Skeletal muscle satellite cell (primary cell): Measurements from ENCODE around the gene RPL18.

Experiments
- H3K27me3 ChIP-seq: 2 replicates; pipeline ENCODE4 v1.7.0; 2013; ENCODE audit warnings: low read length; ENCODE audit not compliant: control insufficient read depth, insufficient read depth
- H3K36me3 ChIP-seq: 2 replicates; pipeline ENCODE4 v1.7.0; 2013; ENCODE audit warnings: mild to moderate bottlenecking, control low read depth, low read length; ENCODE audit not compliant: insufficient read depth
- H3K4me1 ChIP-seq: 2 replicates; pipeline ENCODE4 v1.7.0; 2013; ENCODE audit warnings: low read length; ENCODE audit not compliant: control insufficient read depth, insufficient read depth
- H3K4me2 ChIP-seq: 2 replicates; pipeline ENCODE4 v1.7.0; 2013; ENCODE audit warnings: mild to moderate bottlenecking, low read length
- H3K4me3 ChIP-seq: 2 replicates; pipeline ENCODE4 v1.7.0; 2013; ENCODE audit warnings: low read length
- H3K9ac ChIP-seq: 2 replicates; pipeline ENCODE4 v1.7.0; 2013; ENCODE audit warnings: mild to moderate bottlenecking, low read depth, low read length, moderate library complexity
- H3K9me3 ChIP-seq: replicated peaks from 2 replicates; pipeline ENCODE4 v1.7.0; 2013; ENCODE audit warnings: mild to moderate bottlenecking, control low read depth, low read length

The RPL18 gene

GRCh38 chr19:48656840-48657474, 38.0 kb upstream of the RPL18 start:
- Histone ChIP-seq H3K4me3 (no peak overlapping the region), H3K9me3 (no peaks in the 10 kb centered on the region), H3K4me2 (peak overlapping the region; percentile 15), H3K27me3 (no peaks in the 10 kb centered on the region), H3K9ac (no peak overlapping the region), H3K4me1 (peaks cover 17% of the 10 kb centered on the region), H3K36me3 (no peaks in the 10 kb centered on the region)

DNA sequence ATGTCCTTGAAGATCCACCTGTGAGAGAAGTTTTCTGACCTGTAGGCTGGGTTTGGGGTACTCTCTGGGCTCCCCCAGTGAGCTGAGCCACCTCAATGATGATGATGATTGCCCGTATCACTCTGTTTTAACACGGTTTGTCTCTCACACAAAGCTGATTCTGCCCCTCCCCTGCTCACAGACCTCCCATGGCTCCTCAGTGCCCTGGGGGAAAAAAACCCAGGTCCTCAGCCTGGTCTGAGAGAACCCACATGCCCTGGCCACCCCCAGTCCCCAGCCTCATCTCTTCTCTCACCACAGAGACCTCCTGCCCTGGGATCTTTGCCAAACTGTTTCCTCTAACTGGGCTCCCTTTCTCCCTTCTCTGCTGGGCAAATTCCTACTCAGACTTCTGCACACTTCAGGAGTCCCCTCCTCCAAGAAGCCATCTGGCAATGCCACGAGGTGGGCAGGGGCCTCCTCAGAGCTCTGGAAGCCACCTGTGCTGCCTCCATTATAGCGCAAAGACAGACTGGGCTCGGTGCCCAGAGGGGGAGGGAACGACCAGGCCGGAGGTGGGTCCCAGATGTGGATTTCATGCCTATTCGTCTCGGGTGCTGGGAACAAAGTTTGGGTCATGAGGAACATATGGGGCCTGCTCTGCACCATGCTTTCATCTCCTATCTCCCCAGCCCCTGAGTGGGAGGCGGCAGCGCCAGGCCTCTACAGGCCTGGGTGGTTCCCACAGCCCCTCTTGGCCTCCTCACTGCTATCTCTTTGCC, 35.5 kb upstream of the RPL18 start:
- Histone ChIP-seq H3K27me3 (no peaks in the 10 kb centered on the region), H3K9me3 (no peaks in the 10 kb centered on the region), H3K9ac (no peak overlapping the region), H3K4me2 (no peak overlapping the region), H3K4me1 (peaks cover 18% of the 10 kb centered on the region), H3K4me3 (no peak overlapping the region), H3K36me3 (no peaks in the 10 kb centered on the region)

DNA sequence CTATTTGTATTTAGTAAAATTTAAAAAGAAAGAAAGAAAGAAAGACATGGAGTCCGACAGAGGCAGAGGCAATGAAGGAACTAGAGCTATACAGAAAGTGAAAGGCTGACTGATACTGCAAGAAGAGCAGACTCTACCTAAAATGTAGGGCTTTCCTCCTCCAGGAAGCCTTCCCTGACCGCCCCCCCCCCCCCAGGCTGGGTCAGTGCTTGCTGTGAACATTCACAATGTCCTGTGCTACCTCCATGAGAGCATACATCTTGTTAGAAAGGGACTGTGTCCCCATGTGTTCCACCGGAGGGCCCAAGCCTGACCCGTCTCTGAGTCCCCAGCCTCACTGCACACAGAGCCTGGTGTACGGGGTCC, 32.7 kb upstream of the RPL18 start:
- Histone ChIP-seq H3K9me3 (no peaks in the 10 kb centered on the region), H3K36me3 (no peaks in the 10 kb centered on the region), H3K27me3 (no peaks in the 10 kb centered on the region), H3K4me3 (no peak overlapping the region), H3K4me2 (no peak overlapping the region), H3K4me1 (peaks cover 12% of the 10 kb centered on the region), H3K9ac (no peak overlapping the region)

GRCh38 chr19:48650974-48651682, 32.1 kb upstream of the RPL18 start:
- no peak overlapping the region for H3K9ac ChIP-seq
- H3K9me3 ChIP-seq, result no peaks in the 10 kb centered on the region
- no peak overlapping the region for H3K4me2 ChIP-seq
- no peaks in the 10 kb centered on the region for H3K36me3 ChIP-seq
- H3K27me3 ChIP-seq, result no peaks in the 10 kb centered on the region
- peaks cover 11% of the 10 kb centered on the region for H3K4me1 ChIP-seq
- H3K4me3 ChIP-seq, result no peak overlapping the region

DNA sequence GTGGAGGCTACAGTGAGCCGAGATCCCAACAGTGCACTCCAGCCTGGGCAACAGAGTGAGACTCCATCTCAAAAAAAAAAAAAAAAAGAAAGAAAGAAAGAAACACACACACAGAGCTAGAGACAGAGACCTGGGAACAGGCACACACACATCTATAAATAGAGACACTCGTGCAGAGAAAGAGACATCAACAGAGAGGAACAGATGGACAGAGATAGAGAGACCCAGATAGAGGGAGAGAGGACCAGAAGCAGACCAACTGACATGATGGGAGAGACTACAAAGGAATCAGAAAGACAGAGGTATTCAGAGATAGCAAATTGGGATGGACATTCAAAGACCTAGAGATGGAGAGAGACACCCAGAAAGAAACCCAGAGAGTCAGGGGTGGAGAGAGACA, 29.2 kb upstream of the RPL18 start:
- Histone ChIP-seq H3K9me3 (no peaks in the 10 kb centered on the region), H3K9ac (no peak overlapping the region), H3K4me1 (peaks cover 23% of the 10 kb centered on the region), H3K36me3 (no peaks in the 10 kb centered on the region), H3K27me3 (peaks cover 3% of the 10 kb centered on the region), H3K4me2 (no peak overlapping the region), H3K4me3 (no peak overlapping the region)

DNA sequence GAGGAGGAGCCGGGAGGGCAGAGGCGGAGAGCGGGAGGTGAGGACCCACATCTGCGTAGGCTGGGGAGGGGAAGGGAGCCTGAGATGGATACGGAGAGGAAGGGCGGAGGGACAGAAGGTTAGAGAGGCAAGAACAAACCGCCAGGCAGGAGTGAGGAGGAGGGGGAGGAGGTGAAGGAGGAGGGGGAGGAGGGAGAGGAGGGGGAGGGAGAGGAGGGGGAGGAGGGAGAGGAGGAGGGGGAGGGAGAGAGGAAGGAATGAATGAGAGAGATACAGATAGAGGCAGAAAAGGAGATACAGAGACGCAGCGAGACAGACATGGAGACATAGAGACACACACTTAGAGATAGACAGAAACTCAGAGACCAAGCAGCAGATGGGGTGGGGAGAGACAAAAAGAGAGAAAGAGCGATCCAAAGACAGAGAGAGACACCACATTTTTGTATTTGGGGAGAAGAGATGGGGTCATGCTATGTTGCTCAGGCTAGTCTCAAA, 27.8 kb upstream of the RPL18 start:
- Histone ChIP-seq H3K4me1 (peaks cover 23% of the 10 kb centered on the region), H3K36me3 (no peaks in the 10 kb centered on the region), H3K4me2 (peak overlapping the region; percentile 85), H3K9ac (no peak overlapping the region), H3K9me3 (no peaks in the 10 kb centered on the region), H3K4me3 (peak overlapping the region; percentile 58), H3K27me3 (peaks cover 7% of the 10 kb centered on the region)

GRCh38 chr19:48646001-48646721, 27.2 kb upstream of the RPL18 start, which contains the start of gene CA11:
Gene CA11, minus strand, starts transcription at chr19:48646187. Its CDS starts 555 bp downstream, at chr19:48645632.
- Histone ChIP-seq H3K36me3 (no peaks in the 10 kb centered on the region), H3K4me3 (peak within 1 kb of the TSS; percentile 63), H3K4me2 (peak within 1 kb of the TSS; percentile 85), H3K4me1 (peaks cover 23% of the 10 kb centered on the region), H3K9me3 (no peaks in the 10 kb centered on the region), H3K27me3 (peaks cover 7% of the 10 kb centered on the region), H3K9ac (peak within 1 kb of the TSS; percentile 25)

DNA sequence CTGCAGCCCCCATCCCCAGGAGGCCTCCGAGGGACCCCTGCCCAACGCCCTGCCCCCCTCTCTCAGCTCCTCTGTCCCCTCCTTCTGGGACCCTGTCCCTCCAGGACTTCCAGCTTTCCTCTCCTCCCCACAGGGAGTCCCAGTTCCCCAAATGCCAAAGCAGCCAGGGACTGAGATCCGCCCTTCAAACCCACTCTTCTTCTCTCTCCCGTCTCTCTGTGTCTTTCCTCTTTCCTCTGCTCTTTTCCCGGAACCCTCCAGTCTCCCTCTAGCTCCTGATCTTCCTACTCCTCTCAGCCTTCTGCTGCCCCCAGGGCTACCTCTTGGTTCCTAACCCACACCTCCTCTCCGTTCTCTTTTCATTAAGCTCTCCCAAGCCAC, 26.6 kb upstream of the RPL18 start:
- peak overlapping the region; percentile 25 for H3K9ac ChIP-seq
- peaks cover 7% of the 10 kb centered on the region for H3K27me3 ChIP-seq
- peaks cover 23% of the 10 kb centered on the region for H3K4me1 ChIP-seq
- no peaks in the 10 kb centered on the region for H3K9me3 ChIP-seq
- H3K4me2 ChIP-seq, result peak overlapping the region; percentile 85
- no peaks in the 10 kb centered on the region for H3K36me3 ChIP-seq
- H3K4me3 ChIP-seq, result peak overlapping the region; percentile 63

DNA sequence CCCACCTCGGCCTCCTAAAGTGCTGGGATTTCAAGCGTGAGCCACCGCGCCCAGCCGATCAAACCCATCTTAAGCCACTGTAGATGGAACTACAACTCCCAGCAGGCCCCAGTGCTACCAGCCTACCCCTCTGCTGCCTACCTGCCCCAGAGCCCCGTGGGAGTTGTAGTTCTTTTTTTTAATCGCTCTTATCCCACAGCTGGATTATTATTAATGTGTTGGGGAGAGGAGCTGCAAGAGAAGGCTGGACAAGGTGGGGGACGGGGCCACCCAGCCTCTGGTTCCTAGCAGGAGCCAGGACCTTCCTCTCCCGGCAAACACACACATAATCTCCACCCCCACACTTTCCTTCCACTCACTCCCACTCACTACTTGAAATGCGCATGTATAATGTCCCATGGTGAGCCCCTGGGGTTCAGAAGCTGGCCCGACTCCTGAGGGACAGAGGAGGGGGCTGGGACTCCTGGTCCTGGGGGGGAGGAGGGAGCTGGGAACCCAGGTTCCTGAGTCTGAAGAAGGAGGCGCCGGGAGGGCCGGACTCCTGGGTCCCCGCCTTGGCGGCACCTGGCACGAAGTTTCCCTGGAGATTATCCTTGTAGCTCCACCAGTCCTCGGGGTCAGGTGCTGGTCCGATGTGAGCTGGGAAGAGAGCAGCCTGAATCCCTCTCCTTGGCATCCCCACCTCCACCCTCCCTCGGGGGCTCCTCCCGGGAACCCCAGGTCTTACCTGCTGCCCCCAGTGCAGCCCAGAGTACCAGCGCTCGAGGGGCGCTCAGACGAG, 26.1 kb upstream of the RPL18 start:
- H3K4me1 ChIP-seq, result peaks cover 23% of the 10 kb centered on the region
- H3K9me3 ChIP-seq, result no peaks in the 10 kb centered on the region
- H3K4me2 ChIP-seq, result peak overlapping the region; percentile 85
- H3K9ac ChIP-seq, result no peak overlapping the region
- H3K36me3 ChIP-seq, result no peaks in the 10 kb centered on the region
- H3K4me3 ChIP-seq, result peak overlapping the region; percentile 63
- peaks cover 7% of the 10 kb centered on the region for H3K27me3 ChIP-seq

DNA sequence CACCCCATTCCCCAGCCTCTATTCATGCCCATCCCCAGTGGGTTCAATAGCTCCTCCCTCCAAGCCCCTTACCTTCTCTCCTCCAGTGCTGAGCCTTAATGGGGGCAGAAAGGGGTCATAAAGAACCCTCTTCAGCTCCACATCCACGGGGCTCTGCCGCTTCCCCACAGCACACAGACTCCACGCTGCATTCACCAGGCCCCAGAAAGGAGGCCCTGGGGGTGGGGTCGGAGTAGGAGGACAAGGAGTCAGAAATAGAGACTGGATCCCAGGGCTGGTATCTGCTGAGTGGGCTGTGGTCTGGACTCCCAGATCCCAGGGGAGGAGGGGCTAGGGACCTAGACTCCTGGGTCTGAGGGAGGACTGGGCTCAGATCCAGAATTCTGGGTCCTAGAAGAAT, 25.4 kb upstream of the RPL18 start:
- H3K9ac ChIP-seq, result no peak overlapping the region
- no peak overlapping the region for H3K4me2 ChIP-seq
- H3K9me3 ChIP-seq, result no peaks in the 10 kb centered on the region
- no peak overlapping the region for H3K4me3 ChIP-seq
- peaks cover 7% of the 10 kb centered on the region for H3K27me3 ChIP-seq
- no peaks in the 10 kb centered on the region for H3K36me3 ChIP-seq
- H3K4me1 ChIP-seq, result peaks cover 19% of the 10 kb centered on the region
